HG02840 (cell line): ENCODE measurements around the gene ZNF691.
"Not testable (repeated sequence)": the region's sequence is repeated elsewhere in the genome, so short reads cannot be mapped to it uniquely, and the experiment has no call there.

Experiments
- ATAC-seq: cut with Tn5 transposase; IDR thresholded peaks from one replicate; pipeline ENCODE4 v1.9.1; 2021; ENCODE audit warnings: mild to moderate bottlenecking, moderate library complexity, moderate number of reproducible peaks; ENCODE audit not compliant: unreplicated experiment, low FRiP score

Gene ZNF691

GRCh38 chr1:42899960-42900359 is 53.5 kb downstream of the ZNF691 start:
- ATAC-seq = not testable (repeated sequence)
